Measurements from ENCODE around the gene DCXR. TPM values are rescaled to one million over a fixed set of nuclear protein-coding genes. Genes with fewer than 3 reads are reported as not detected.

The DCXR gene
- total RNA-seq, 8 experiments from 2014 or later = 55.7 to 94.5 (median 80.7) TPM

- in situ Hi-C loops (cut with MboI; ENCODE audit: low pct_unique_long_range_greater_than_20kb in 2 of 9, low sequenced_read_pairs in 9 of 9, unreplicated experiment in 9 of 9) = no loop called here
- 94 to 100% (median 97%) methylated on average over 2 to 9 of the region's 28 CpGs; no CpG with 5 or more reads in 5 of the 10 experiments for WGBS, 10 experiments
- Histone ChIP-seq H3K27ac (no peak overlapping the region), H3K4me1 (replicated peaks in 1 of 2) (peaks cover 7% of the 10 kb centered on the region in 2 donors), H3K4me3 (no peak overlapping the region)
- ATAC-seq (replicated peaks in 6 of 8) = no peak
Measured at GRCh38 chr17:82055965-82056728, 18.6 kb upstream of the DCXR start.

GRCh38 chr17:82055023-82055964 is 17.8 kb upstream of the DCXR start:
- in situ Hi-C loops (cut with MboI; ENCODE audit: low pct_unique_long_range_greater_than_20kb in 2 of 9, low sequenced_read_pairs in 9 of 9, unreplicated experiment in 9 of 9) = no loop called here
- peaks cover 7 to 12% of the 10 kb centered on the region in 2 donors for H3K4me1 ChIP-seq (replicated peaks in 1 of 2)
- WGBS, 10 experiments = 80 to 100% (median 96%) methylated on average over 1 to 7 of the region's 26 CpGs; no CpG with 5 or more reads in 4 of the 10 experiments
- no peak overlapping the region for H3K27ac ChIP-seq
- H3K4me3 ChIP-seq = no peak overlapping the region
- ATAC-seq (replicated peaks in 6 of 8) = no peak

- WGBS, 10 experiments = 92 to 100% (median 100%) methylated on average over 1 to 3 of the region's 38 CpGs; no CpG with 5 or more reads in 7 of the 10 experiments
- Histone ChIP-seq H3K4me1 (replicated peaks in 1 of 2) (peaks cover 7 to 12% of the 10 kb centered on the region in 2 donors), H3K27ac (no peak overlapping the region), H3K4me3 (no peak overlapping the region)
- in situ Hi-C loops (cut with MboI; ENCODE audit: low pct_unique_long_range_greater_than_20kb in 2 of 9, low sequenced_read_pairs in 9 of 9, unreplicated experiment in 9 of 9) = no loop called here
- ATAC-seq (replicated peaks in 6 of 8) = no peak
Measured at GRCh38 chr17:82054351-82055022, 17.0 kb upstream of the DCXR start.

GRCh38 chr17:82053556-82054263 is 16.2 kb upstream of the DCXR start:
- Histone ChIP-seq H3K4me3 (no peak overlapping the region), H3K4me1 (replicated peaks in 1 of 2) (peaks cover 7 to 12% of the 10 kb centered on the region in 2 donors), H3K27ac (no peak overlapping the region)
- ATAC-seq (replicated peaks in 6 of 8) = no peak
- in situ Hi-C loops (cut with MboI; ENCODE audit: low pct_unique_long_range_greater_than_20kb in 2 of 9, low sequenced_read_pairs in 9 of 9, unreplicated experiment in 9 of 9) = no loop called here
- 82 to 100% (median 93%) methylated on average over 1 to 10 of the region's 28 CpGs; no CpG with 5 or more reads in 5 of the 10 experiments for WGBS, 10 experiments

GRCh38 chr17:82053130-82053529 is 15.6 kb upstream of the DCXR start:
- in situ Hi-C loops (cut with MboI; ENCODE audit: low pct_unique_long_range_greater_than_20kb in 2 of 9, low sequenced_read_pairs in 9 of 9, unreplicated experiment in 9 of 9) = no loop called here
- H3K4me1 ChIP-seq (replicated peaks in 1 of 2) = peaks cover 7 to 12% of the 10 kb centered on the region in 2 donors
- WGBS, 10 experiments = 80 to 100% (median 92%) methylated on average over 1 to 8 of the region's 19 CpGs; no CpG with 5 or more reads in 5 of the 10 experiments
- no peak for ATAC-seq (replicated peaks in 6 of 8)
- H3K27ac ChIP-seq = no peak overlapping the region
- H3K4me3 ChIP-seq = peak overlapping the region in 4 of 5 donors; percentile 75 to 100 (median 90)

GRCh38 chr17:82052638-82053059 is 15.2 kb upstream of the DCXR start:
- H3K4me1 ChIP-seq (replicated peaks in 1 of 2) = peaks cover 7 to 12% of the 10 kb centered on the region in 2 donors
- in situ Hi-C loops (cut with MboI; ENCODE audit: low pct_unique_long_range_greater_than_20kb in 2 of 9, low sequenced_read_pairs in 9 of 9, unreplicated experiment in 9 of 9) = no loop called here
- no peak overlapping the region for H3K27ac ChIP-seq
- H3K4me3 ChIP-seq = peak overlapping the region; percentile 75 to 100 (median 96)
- WGBS, 10 experiments = 0 to 30% (median 11%) methylated on average over 1 to 12 of the region's 19 CpGs; no CpG with 5 or more reads in 4 of the 10 experiments
- peak in 2 of 8 experiments; percentile 6 to 11 for ATAC-seq (replicated peaks in 6 of 8)

- peak; percentile 76 to 90 (median 81) for ATAC-seq (replicated peaks in 6 of 8)
- peak within 1 kb of the TSS; percentile 75 to 100 (median 96) for H3K4me3 ChIP-seq
- peak within 1 kb of the TSS; percentile 69 to 86 for H3K27ac ChIP-seq
- in situ Hi-C loops (cut with MboI; ENCODE audit: low pct_unique_long_range_greater_than_20kb in 2 of 9, low sequenced_read_pairs in 9 of 9, unreplicated experiment in 9 of 9) = no loop called here
- H3K4me1 ChIP-seq (replicated peaks in 1 of 2) = peaks cover 7 to 12% of the 10 kb centered on the region in 2 donors
- 0 to 7% (median 2%) methylated on average over 3 to 9 of the region's 94 CpGs; no CpG with 5 or more reads in 7 of the 10 experiments for WGBS, 10 experiments
Measured at GRCh38 chr17:82051776-82052637, 14.5 kb upstream of the DCXR start, which contains the start of the genes GPS1 and RFNG. GPS1 (plus strand) TSS chr17:82051898; CDS start chr17:82051932, 34 bp downstream. RFNG (minus strand) TSS chr17:82051811; CDS start chr17:82051766, 45 bp downstream.

- in situ Hi-C loops (cut with MboI; ENCODE audit: low pct_unique_long_range_greater_than_20kb in 2 of 9, low sequenced_read_pairs in 9 of 9, unreplicated experiment in 9 of 9) = no loop called here
- ATAC-seq (replicated peaks in 6 of 8) = peak; percentile 12 to 58 (median 48)
Measured at GRCh38 chr17:82050761-82051641, 13.5 kb upstream of the DCXR start.

GRCh38 chr17:82050152-82050760 is 12.8 kb upstream of the DCXR start:
- in situ Hi-C loops (cut with MboI; ENCODE audit: low pct_unique_long_range_greater_than_20kb in 2 of 9, low sequenced_read_pairs in 9 of 9, unreplicated experiment in 9 of 9) = no loop called here
- 75 to 92% (median 80%) methylated on average over 1 to 9 of the region's 28 CpGs; no CpG with 5 or more reads in 5 of the 10 experiments for WGBS, 10 experiments
- no peak overlapping the region for H3K27ac ChIP-seq
- H3K4me1 ChIP-seq (replicated peaks in 1 of 2) = peaks cover 7 to 12% of the 10 kb centered on the region in 2 donors
- peak overlapping the region; percentile 75 to 100 (median 96) for H3K4me3 ChIP-seq
- ATAC-seq (replicated peaks in 6 of 8) = no peak

More at GRCh38 chr17:82050761-82051641, 13.5 kb upstream of the DCXR start:
- Histone ChIP-seq H3K4me3 (peak overlapping the region; percentile 75 to 100 (median 96)), H3K27ac (peak overlapping the region; percentile 69 to 86), H3K4me1 (replicated peaks in 1 of 2) (peaks cover 7 to 12% of the 10 kb centered on the region in 2 donors)
- WGBS, 10 experiments = 24 to 60% methylated on average over 1 to 5 of the region's 79 CpGs; no CpG with 5 or more reads in 8 of the 10 experiments

GRCh38 chr17:82049521-82049971 is 12.0 kb upstream of the DCXR start:
- 96 to 100% (median 100%) methylated on average over 1 to 3 of the region's 16 CpGs; no CpG with 5 or more reads in 7 of the 10 experiments for WGBS, 10 experiments
- Histone ChIP-seq H3K4me3 (no peak overlapping the region), H3K4me1 (replicated peaks in 1 of 2) (peaks cover 7 to 12% of the 10 kb centered on the region in 2 donors), H3K27ac (no peak overlapping the region)
- in situ Hi-C loops (cut with MboI; ENCODE audit: low pct_unique_long_range_greater_than_20kb in 2 of 9, low sequenced_read_pairs in 9 of 9, unreplicated experiment in 9 of 9) = loop anchor here in 4 of 9 experiments (25.0 kb wide), 2 partner anchors 88 to 113 kb away; no protein-coding TSS in a partner anchor
- no peak for ATAC-seq (replicated peaks in 6 of 8)
